T47D (cell line): ENCODE measurements around the gene GIMAP7.
"Not testable (repeated sequence)": the region's sequence is repeated elsewhere in the genome, so short reads cannot be mapped to it uniquely, and the experiment has no call there.

ENCODE experiments used
- DNase-seq, 2 experiments: peaks; one replicate each; pipeline versions ENCODE4 v3.0.0 to v3.0.0-alpha.2; 2011 to 2012; ENCODE audit warnings: low read depth in 1 of 2, low spot score in 1 of 2
- JUND ChIP-seq: IDR thresholded peaks from 2 replicates; pipeline ENCODE4 v1.6.1; 2012; ENCODE audit warnings: low read depth
- in situ Hi-C: cut with HindIII; loops from 2 replicates; pipeline ENCODE4 v1.10.0; 2016; ENCODE audit warnings: low sequenced_read_pairs, low pct_unique_long_range_greater_than_20kb

The GIMAP7 gene

DNA sequence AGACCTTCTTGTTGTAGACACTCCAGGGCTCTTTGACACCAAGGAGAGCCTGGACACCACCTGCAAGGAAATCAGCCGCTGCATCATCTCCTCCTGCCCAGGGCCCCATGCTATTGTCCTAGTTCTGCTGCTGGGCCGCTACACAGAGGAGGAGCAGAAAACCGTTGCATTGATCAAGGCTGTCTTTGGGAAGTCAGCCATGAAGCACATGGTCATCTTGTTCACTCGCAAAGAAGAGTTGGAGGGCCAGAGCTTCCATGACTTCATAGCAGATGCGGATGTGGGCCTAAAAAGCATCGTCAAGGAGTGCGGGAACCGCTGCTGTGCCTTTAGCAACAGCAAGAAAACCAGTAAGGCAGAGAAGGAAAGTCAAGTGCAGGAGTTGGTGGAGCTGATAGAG is 5.5 kb downstream of the GIMAP7 start:
- DNase-seq: no peak
- in situ Hi-C loops: no loop called here
- no peak for TF ChIP-seq JUND

DNA sequence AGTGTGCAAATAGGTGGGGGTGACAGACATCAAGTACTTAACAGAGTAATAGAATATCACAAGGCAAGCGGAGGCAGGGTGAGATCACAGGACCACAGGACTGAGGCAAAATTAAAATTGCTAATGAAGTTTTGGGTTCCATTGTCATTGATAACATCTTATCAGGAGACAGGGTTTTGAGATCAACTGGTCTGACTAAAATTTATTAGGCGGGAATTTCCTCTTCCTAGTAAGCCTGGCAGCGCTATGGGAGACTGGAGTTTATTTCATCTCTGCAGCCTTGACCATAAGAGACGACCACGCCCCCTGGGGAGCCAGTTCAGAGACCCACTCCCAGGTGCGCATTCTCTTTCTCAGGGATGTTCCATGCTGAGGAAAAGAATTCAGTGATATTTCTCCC is 8.3 kb downstream of the GIMAP7 start:
- DNase-seq, in situ Hi-C loops: not testable (repeated sequence)

DNA sequence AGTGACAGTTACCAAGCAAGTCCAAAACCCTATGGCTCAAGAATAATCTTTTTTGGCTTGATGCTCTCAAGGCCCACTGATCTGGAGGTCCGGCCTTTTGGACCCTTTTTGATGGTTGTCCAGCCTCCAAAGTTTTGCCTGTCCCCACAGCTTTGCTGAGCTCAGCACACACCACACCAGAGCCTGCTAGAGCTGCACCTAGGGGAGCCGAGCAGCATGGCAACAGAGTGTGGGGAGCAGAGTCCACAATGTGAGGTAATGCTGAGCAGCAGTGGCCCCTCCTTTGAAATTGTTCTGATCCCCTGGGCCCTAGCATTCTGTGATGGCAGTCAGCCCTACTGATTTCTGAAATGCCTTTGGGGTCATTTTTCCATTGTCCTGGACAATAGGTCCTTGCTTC is 9.3 kb downstream of the GIMAP7 start:
- DNase-seq: no peak
- in situ Hi-C loops: no loop called here
- no peak for TF ChIP-seq JUND

DNA sequence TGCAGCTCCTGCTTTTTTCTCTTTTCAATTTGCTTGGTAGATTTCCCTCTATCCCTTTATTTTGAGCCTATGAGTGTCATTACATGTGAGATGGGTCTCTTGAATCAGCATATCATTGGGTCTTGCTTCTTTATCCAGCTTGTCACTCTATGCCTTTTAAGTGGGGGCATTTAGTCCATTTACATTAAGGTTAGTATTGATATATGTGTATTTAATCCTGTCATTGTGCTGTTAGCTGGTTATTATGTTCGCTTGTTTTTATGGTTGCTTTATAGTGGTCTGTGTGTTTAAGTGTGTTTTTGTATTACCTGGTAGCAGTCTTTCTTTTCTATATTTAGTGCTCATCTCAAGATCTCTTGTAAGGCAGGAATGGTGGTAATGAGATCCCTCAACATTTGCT is 17.0 kb downstream of the GIMAP7 start:
- DNase-seq: no peak
- in situ Hi-C loops: no loop called here
- no peak for TF ChIP-seq JUND

DNA sequence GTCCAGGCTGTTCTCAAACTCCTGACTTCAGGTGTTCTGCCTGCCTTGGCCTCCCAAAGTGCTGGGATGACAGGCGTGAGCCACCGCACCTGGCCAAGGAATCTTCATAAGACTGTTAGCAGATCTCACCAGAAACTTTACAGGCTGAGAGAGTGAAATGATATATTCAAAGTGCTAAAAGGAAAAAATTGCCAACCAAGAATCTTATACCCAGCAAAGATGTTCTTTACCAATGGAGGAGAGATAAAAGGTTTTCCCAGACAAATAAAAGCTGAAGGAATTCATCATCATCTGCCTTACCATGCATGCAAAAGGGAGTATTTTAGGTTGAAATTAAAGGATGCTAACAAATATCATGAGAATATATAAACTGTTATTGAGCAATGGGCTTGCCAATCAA is 23.6 kb downstream of the GIMAP7 start:
- TF ChIP-seq JUND: no peak

DNA sequence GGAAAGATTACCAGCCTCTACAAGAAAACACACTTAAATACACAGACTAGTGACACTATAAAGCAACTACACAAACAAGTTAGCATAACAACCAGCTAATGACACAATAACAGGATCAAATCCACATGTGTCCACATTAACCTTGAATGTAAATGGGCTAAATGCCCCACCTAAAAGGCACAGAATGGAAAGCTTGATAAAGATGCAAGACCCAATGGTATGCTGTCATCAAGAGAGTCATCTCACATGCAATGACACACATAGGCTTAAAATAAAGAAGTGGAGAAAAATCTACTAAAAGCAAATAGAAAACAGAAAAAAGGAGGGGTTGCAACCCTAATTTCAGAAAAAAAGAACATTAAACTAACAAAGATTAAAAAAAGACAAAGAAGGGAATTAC is 38.5 kb downstream of the GIMAP7 start:
- TF ChIP-seq JUND: no peak

More for the DNA sequence above, 23.6 kb downstream of the GIMAP7 start:
- DNase-seq: no peak
- in situ Hi-C loops: no loop called here

DNA sequence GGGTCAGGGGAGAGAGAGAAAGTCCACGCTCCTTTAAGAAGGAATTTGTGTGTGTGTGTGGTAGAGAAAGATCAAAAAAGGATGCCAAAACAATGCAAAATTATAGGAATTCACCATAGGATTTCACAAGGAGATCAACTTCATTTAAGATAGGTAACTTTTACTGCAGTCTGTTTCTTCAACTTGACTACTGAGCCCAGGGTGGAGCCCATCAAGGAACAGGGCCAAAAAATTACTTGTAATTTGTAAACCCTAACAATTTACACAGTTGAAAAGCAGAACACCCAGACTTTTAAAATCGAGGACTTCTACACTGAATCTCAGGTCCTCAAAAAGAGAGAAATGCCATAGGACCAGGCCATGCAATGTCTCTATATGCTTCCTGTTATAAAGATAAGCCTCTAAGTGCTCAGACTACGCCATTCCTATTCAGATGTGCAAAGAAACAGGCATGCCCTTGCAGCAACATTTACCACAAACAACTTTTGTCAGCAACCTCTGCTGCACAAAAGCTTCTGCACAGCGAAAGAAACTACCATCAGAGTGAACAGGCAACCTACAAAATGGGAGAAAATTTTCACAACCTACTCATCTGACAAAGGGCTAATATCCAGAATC is 42.0 kb downstream of the GIMAP7 start:
- DNase-seq: no peak
- no peak for TF ChIP-seq JUND
- in situ Hi-C loops: no loop called here

More for the DNA sequence above, 38.5 kb downstream of the GIMAP7 start:
- in situ Hi-C loops: no loop called here
- DNase-seq: no peak

DNA sequence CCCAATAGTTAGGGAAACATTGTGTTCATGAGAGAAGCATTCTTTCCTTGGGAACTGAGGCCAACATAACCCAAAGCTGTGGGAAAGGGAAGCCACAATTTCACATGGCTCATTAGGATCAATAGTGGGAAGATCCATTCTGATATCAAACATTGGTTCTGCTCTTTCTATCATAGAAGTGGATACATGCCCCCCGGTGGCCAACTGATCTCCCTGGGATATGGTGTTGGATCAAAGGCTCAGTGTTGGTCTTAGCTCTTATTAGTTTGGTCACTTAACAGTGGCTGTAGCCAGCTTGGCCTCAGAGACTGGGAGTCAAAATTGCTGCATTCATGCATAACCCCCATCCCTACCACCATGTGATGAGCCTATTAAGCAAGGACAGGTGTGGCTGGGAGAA is 45.8 kb downstream of the GIMAP7 start:
- DNase-seq: no peak
- in situ Hi-C loops: no loop called here
- TF ChIP-seq JUND: no peak

DNA sequence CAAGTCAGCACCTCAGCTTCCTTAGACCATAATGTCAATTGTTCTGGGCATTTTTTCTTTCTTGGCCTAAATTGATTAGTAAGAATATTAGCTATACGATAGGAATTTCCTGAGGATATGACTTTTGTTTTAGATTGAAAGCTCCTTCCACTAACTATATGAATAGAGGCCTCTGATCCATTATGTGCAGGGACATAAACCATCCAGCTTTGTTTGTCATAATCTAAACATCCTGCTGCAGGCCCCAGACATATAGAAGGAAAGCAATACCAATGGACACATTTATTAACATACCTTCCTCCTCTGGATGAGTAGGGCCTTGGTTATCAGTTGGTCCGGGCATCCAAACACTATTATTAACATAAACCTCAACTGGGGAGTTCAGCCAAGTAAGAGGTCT is 48.2 kb downstream of the GIMAP7 start:
- DNase-seq: no peak
- in situ Hi-C loops: no loop called here
- no peak for TF ChIP-seq JUND

DNA sequence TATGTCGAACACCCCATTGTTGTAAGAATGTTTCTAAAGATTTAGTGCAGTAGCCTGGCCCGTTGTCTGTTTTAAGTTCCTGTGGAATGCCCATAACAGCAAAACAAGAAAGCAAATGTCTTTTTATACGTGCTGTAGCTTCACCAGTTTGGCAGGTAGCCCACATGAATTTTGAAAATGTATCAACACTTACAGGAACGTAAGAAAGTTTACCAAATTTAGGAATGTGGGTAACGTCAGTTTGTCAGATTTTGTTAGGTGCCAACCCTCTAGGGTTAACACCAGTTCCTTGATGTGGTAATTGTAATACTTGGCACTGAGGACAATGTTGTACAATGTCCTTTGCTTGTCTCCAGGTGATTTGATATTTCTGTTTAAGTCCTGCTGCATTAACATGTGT is 49.3 kb downstream of the GIMAP7 start:
- no peak for TF ChIP-seq JUND
- DNase-seq: no peak
- in situ Hi-C loops: no loop called here

DNA sequence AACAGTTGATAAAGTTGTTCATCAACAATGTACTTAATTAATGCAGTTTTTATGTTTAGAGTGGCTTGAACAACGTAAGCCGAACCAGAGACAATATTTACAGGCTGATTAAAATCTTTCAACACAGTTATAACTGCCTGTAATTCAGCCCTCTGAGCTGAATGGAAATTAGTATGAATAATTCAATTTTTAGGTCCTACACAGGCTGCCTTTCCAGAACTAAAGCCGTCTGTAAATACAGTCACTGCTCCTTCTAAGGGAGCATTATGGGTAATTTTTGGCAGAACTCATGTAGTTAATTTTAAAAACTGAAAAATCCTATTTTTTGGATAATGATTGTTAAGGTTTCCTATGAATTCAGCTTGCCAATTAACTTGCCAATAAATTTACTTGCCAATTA is 49.9 kb downstream of the GIMAP7 start:
- DNase-seq: no peak
- in situ Hi-C loops: no loop called here
- no peak for TF ChIP-seq JUND

DNA sequence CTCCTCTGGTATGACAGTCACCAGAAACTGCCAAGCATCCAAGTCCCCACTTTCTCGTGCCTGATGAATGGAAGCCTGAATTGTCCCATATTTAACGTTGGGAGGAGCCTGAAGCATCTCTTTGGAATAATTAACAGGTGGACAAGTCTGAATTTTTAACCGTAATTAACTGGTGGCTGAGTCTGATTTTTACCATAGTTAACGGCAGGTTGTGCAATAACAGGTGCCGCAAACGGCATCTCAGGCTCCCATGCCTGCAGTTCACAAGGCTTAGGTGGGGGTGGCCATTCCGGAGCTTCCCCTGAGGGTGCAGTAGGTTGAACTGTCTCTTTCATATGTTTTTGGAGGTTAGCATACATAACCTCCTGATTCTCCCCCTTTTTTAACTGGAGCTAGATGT is 50.6 kb downstream of the GIMAP7 start:
- no peak for TF ChIP-seq JUND
- in situ Hi-C loops: no loop called here
- DNase-seq: no peak

DNA sequence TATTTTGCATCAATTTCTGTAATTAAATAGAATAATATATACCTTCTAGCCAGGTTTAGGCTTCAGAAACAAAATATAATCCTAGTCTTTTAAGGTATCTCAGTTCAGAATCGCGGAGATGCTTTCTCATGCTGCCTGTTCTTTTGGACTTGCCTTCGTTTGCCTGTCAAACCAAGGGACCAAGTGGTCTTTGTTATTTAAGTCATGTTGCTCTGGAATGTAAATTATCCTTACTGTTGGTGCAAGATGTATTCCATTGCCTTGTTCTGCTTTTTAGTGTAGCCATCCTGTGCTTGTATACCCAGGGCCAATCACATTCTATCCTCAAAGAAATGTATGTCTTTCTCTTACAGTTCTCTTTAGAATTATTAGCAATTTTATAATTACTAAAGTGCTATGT is 51.5 kb downstream of the GIMAP7 start:
- TF ChIP-seq JUND: no peak
- in situ Hi-C loops: no loop called here

DNA sequence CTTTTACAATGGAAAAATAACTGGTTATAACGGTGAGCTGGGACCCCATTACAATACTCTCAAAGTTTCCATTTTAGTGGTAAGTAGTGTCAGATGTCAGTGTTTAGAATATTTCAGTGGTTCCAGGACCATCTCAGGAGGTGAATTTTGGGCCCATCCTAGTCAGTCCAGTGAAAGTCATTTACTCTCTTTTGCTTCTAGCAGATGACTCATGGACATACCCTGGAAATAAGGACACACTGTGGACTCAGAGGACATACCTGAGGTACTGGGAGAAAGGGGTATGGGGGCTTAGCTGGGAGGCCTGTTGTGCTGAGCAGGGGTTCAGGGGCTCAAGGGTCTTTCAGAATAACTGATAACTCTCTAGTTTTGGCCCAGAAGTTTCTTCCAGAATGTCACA is 51.9 kb downstream of the GIMAP7 start:
- DNase-seq: no peak
- no peak for TF ChIP-seq JUND
- in situ Hi-C loops: no loop called here

More for the DNA sequence above, 51.5 kb downstream of the GIMAP7 start:
- DNase-seq: no peak
